WTC11 (cell line): ENCODE measurements around the gene ABCA1. TPM values are rescaled to one million over a fixed set of nuclear protein-coding genes. Genes with fewer than 3 reads are reported as not detected.

ENCODE experiments used
- ATAC-seq: fragments of 200-7000 bp; cut with Tn5 transposase; 2 replicates; pipeline ENCODE4 v1.10.0; 2021; ENCODE audit warnings: mild to moderate bottlenecking, moderate library complexity
- CTCF ChIA-PET: fragments of 300-600 bp; sonication (Branson Sonifier 250); formaldehyde crosslinking; loops from one replicate; lab custom pipeline; 2021; ENCODE audit warnings: antibody characterized with exemption; lab: Charles Lee
- POLR2A ChIA-PET: fragments of 350-600 bp; sonication (Branson Sonifier 250); formaldehyde crosslinking; loops from one replicate; lab custom pipeline; 2021; ENCODE audit warnings: antibody characterized with exemption; lab: Charles Lee
- DNase-seq: peaks from one replicate; pipeline ENCODE4 v3.0.0; 2021; ENCODE audit warnings: low spot score
- H3K27ac Mint-ChIP-seq: 2 replicates; pipeline ENCODE4 v1.8.0; 2021; ENCODE audit warnings: mixed read lengths
- H3K27me3 Mint-ChIP-seq: 2 replicates; pipeline ENCODE4 v1.8.0; 2021; ENCODE audit warnings: low read depth, mild to moderate bottlenecking, moderate library complexity, mixed read lengths
- H3K36me3 Mint-ChIP-seq: 2 replicates; pipeline ENCODE4 v1.8.0; 2021; ENCODE audit warnings: mixed read lengths
- H3K4me1 Mint-ChIP-seq: 2 replicates; pipeline ENCODE4 v1.8.0; 2022; ENCODE audit warnings: mixed read lengths
- H3K4me3 Mint-ChIP-seq: 2 replicates; pipeline ENCODE4 v1.8.0; 2021; ENCODE audit warnings: mild to moderate bottlenecking, moderate library complexity, mixed read lengths
- H3K9me3 Mint-ChIP-seq: 2 replicates; pipeline ENCODE4 v1.8.0; 2021; ENCODE audit warnings: mixed read lengths
- CREB1 ChIP-seq: sonication (generic); formaldehyde crosslinking; IDR thresholded peaks from 2 replicates; pipeline ENCODE4 v1.8.0; 2023; ENCODE audit warnings: mild to moderate bottlenecking, missing genetic modification reagents
- JAZF1 ChIP-seq: fragments of 250-450 bp; sonication (Bioruptor Pico); IDR thresholded peaks from 2 replicates; pipeline ENCODE4 v1.9.0; 2021; ENCODE audit warnings: moderate library complexity, mild to moderate bottlenecking, inconsistent platforms
- OVOL2 ChIP-seq: fragments of 250-450 bp; sonication (Bioruptor Pico); IDR thresholded peaks from 2 replicates; pipeline ENCODE4 v1.9.0; 2021; ENCODE audit warnings: mild to moderate bottlenecking, borderline replicate concordance
- SMAD4 ChIP-seq: sonication (generic); formaldehyde crosslinking; IDR thresholded peaks from 2 replicates; pipeline ENCODE4 v1.8.0; 2022; ENCODE audit warnings: mild to moderate bottlenecking, missing genetic modification reagents
- TEAD1 ChIP-seq: sonication (generic); formaldehyde crosslinking; IDR thresholded peaks from 2 replicates; pipeline ENCODE4 v1.8.0; 2022; ENCODE audit warnings: mild to moderate bottlenecking, missing genetic modification reagents
- ZNF219 ChIP-seq: sonication (generic); formaldehyde crosslinking; IDR thresholded peaks from 2 replicates; pipeline ENCODE4 v1.8.0; 2023; ENCODE audit warnings: missing genetic modification reagents, mild to moderate bottlenecking, borderline replicate concordance
- ZNF396 ChIP-seq: fragments of 250-450 bp; sonication (Bioruptor Pico); IDR thresholded peaks from 2 replicates; pipeline ENCODE4 v1.8.0; 2021; ENCODE audit warnings: mild to moderate bottlenecking, moderate library complexity, borderline replicate concordance
- ZNF423 ChIP-seq: fragments of 250-450 bp; sonication (Bioruptor Pico); IDR thresholded peaks from 2 replicates; pipeline ENCODE4 v2.1.2; 2022; ENCODE audit warnings: mild to moderate bottlenecking, moderate library complexity
- total RNA-seq: library from RNA; stranded (reverse); gene quantifications from 3 replicates; pipeline ENCODE4 v1.2.3, GENCODE V29; 2021
- TF ChIP-seq, protein P1 (sequence below): sonication (generic); formaldehyde crosslinking; IDR thresholded peaks from 2 replicates; pipeline ENCODE4 v1.8.0; 2023; ENCODE audit warnings: missing genetic modification reagents
- TF ChIP-seq, protein P2 (sequence below): sonication (generic); formaldehyde crosslinking; IDR thresholded peaks from 2 replicates; pipeline ENCODE4 v1.8.1; 2023; ENCODE audit warnings: mild to moderate bottlenecking, missing genetic modification reagents, borderline replicate concordance
- TF ChIP-seq, protein P3 (sequence below): fragments of 250-450 bp; sonication (Bioruptor Pico); conservative IDR thresholded peaks from 2 replicates; pipeline ENCODE4 v1.9.0; 2021; ENCODE audit warnings: mild to moderate bottlenecking
- TF ChIP-seq, protein P4 (sequence below): fragments of 250-450 bp; sonication (Bioruptor Pico); IDR thresholded peaks from 2 replicates; pipeline ENCODE4 v1.9.0; 2021; ENCODE audit warnings: mild to moderate bottlenecking
- TF ChIP-seq, protein P5 (sequence below): sonication (generic); formaldehyde crosslinking; IDR thresholded peaks from 2 replicates; pipeline ENCODE4 v1.8.0; 2022; ENCODE audit warnings: mild to moderate bottlenecking, missing genetic modification reagents
- TF ChIP-seq, protein P6 (sequence below): sonication (generic); formaldehyde crosslinking; IDR thresholded peaks from 2 replicates; pipeline ENCODE4 v1.8.1; 2022; ENCODE audit warnings: low read depth, missing genetic modification reagents, borderline replicate concordance

Gene ABCA1
- total RNA-seq, 1 experiment from 2014 or later = 7.8 TPM

DNA sequence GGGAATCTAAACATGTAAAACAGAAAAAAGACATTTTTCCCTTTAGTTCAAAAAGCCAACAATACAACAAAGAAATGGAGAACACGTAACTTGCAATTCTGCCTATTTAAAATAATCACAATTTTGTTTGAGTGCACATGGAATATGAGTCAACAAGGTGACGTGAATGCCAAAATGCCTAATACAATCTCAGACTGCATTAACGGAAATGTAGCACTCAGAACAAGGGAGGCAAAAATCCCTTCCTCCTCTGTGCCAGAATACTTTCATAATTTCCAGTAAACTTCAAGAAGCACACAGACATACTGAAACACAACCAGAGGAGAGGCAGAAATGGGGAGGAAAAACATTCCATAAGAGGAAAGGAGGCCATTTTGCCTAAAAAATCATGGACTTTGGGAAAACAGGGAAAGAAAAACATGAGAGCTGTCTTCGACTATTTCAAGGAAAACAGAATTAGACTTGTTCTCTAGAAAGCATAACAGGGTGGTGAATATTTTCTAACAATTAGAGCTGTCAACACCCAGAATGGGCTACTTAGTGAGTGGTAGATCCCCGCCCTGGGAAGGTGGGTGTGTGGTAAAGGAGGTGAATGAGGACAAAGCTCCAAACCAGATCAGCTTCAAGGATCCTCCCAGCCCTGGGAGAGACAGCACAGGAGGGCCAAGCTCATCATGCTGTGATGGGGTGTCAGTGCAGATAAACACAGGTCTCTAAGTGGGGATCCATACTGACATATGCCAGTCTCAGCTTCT is 48.2 kb downstream of the ABCA1 start:
- CTCF ChIA-PET = no interaction called here

More for the DNA sequence above, 48.2 kb downstream of the ABCA1 start:
- 0 out of 2 replicates have a peak, but pooled peaks cover 4% of the 10 kb centered on the region for H3K36me3 Mint-ChIP-seq
- peaks cover 12% of the 10 kb centered on the region for H3K27me3 Mint-ChIP-seq
- H3K4me1 Mint-ChIP-seq = peaks cover 46% of the 10 kb centered on the region
- no peak overlapping the region for H3K27ac Mint-ChIP-seq
- H3K4me3 Mint-ChIP-seq = no peak overlapping the region
- DNase-seq = no peak
- ATAC-seq = no peak
- TF ChIP-seq ZNF396 (CRISPR knock-in tag) (no peak), TEAD1 (CRISPR knock-in tag) (no peak), ZNF423 (CRISPR knock-in tag) (no peak), OVOL2 (CRISPR knock-in tag) (no peak), SMAD4 (no peak), JAZF1 (no peak), ZNF219 (CRISPR knock-in tag) (no peak), CREB1 (no peak)
- TF ChIP-seq, protein P1, sequence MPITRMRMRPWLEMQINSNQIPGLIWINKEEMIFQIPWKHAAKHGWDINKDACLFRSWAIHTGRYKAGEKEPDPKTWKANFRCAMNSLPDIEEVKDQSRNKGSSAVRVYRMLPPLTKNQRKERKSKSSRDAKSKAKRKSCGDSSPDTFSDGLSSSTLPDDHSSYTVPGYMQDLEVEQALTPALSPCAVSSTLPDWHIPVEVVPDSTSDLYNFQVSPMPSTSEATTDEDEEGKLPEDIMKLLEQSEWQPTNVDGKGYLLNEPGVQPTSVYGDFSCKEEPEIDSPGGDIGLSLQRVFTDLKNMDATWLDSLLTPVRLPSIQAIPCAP = no peak
- TF ChIP-seq, protein P2, sequence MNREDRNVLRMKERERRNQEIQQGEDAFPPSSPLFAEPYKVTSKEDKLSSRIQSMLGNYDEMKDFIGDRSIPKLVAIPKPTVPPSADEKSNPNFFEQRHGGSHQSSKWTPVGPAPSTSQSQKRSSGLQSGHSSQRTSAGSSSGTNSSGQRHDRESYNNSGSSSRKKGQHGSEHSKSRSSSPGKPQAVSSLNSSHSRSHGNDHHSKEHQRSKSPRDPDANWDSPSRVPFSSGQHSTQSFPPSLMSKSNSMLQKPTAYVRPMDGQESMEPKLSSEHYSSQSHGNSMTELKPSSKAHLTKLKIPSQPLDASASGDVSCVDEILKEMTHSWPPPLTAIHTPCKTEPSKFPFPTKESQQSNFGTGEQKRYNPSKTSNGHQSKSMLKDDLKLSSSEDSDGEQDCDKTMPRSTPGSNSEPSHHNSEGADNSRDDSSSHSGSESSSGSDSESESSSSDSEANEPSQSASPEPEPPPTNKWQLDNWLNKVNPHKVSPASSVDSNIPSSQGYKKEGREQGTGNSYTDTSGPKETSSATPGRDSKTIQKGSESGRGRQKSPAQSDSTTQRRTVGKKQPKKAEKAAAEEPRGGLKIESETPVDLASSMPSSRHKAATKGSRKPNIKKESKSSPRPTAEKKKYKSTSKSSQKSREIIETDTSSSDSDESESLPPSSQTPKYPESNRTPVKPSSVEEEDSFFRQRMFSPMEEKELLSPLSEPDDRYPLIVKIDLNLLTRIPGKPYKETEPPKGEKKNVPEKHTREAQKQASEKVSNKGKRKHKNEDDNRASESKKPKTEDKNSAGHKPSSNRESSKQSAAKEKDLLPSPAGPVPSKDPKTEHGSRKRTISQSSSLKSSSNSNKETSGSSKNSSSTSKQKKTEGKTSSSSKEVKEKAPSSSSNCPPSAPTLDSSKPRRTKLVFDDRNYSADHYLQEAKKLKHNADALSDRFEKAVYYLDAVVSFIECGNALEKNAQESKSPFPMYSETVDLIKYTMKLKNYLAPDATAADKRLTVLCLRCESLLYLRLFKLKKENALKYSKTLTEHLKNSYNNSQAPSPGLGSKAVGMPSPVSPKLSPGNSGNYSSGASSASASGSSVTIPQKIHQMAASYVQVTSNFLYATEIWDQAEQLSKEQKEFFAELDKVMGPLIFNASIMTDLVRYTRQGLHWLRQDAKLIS (CRISPR knock-in tag) = no peak
- TF ChIP-seq, protein P3, sequence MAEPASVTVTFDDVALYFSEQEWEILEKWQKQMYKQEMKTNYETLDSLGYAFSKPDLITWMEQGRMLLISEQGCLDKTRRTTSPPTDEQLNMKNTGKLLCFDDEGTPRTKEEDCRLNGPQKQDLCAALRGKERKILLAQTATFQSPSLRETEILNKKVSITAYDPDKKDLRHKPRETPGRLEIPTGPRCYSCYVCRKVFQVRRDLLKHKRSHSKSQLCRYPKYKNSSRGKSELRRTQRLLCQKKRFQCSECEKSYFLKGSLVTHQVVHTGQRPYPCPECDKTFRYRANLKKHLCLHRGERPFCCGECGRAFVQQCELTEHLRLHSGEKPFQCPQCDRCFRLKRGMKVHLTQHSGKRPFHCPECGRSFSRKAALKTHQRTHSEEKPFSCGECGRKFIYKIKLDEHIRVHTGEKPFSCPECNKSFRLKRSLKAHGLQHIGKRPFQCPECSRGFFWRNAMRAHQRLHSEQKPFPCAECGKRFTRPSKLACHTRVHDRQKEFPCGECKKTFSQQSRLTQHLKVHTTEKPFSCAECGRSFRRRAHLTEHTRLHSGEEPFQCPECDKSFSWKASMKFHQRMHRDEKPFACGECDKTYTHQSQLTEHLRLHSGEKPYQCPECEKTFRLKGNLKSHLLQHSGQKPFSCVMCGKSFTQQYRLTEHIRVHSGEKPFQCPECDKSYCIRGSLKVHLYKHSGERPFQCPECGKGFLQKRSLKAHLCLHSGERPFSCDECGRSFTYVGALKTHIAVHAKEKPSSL (CRISPR knock-in tag) = no peak
- TF ChIP-seq, protein P4, sequence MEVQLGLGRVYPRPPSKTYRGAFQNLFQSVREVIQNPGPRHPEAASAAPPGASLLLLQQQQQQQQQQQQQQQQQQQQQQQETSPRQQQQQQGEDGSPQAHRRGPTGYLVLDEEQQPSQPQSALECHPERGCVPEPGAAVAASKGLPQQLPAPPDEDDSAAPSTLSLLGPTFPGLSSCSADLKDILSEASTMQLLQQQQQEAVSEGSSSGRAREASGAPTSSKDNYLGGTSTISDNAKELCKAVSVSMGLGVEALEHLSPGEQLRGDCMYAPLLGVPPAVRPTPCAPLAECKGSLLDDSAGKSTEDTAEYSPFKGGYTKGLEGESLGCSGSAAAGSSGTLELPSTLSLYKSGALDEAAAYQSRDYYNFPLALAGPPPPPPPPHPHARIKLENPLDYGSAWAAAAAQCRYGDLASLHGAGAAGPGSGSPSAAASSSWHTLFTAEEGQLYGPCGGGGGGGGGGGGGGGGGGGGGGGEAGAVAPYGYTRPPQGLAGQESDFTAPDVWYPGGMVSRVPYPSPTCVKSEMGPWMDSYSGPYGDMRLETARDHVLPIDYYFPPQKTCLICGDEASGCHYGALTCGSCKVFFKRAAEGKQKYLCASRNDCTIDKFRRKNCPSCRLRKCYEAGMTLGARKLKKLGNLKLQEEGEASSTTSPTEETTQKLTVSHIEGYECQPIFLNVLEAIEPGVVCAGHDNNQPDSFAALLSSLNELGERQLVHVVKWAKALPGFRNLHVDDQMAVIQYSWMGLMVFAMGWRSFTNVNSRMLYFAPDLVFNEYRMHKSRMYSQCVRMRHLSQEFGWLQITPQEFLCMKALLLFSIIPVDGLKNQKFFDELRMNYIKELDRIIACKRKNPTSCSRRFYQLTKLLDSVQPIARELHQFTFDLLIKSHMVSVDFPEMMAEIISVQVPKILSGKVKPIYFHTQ (CRISPR knock-in tag) = no peak
- TF ChIP-seq, protein P5, sequence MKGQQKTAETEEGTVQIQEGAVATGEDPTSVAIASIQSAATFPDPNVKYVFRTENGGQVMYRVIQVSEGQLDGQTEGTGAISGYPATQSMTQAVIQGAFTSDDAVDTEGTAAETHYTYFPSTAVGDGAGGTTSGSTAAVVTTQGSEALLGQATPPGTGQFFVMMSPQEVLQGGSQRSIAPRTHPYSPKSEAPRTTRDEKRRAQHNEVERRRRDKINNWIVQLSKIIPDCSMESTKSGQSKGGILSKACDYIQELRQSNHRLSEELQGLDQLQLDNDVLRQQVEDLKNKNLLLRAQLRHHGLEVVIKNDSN = no peak
- TF ChIP-seq, protein P6, sequence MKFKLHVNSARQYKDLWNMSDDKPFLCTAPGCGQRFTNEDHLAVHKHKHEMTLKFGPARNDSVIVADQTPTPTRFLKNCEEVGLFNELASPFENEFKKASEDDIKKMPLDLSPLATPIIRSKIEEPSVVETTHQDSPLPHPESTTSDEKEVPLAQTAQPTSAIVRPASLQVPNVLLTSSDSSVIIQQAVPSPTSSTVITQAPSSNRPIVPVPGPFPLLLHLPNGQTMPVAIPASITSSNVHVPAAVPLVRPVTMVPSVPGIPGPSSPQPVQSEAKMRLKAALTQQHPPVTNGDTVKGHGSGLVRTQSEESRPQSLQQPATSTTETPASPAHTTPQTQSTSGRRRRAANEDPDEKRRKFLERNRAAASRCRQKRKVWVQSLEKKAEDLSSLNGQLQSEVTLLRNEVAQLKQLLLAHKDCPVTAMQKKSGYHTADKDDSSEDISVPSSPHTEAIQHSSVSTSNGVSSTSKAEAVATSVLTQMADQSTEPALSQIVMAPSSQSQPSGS (CRISPR knock-in tag) = no peak
- no peaks in the 10 kb centered on the region; the same call in 1 of the 2 replicates for H3K9me3 Mint-ChIP-seq
- POLR2A ChIA-PET = no interaction called here
